Mesendoderm (in vitro differentiated cells): ENCODE data around the gene POLN.

Experiments
- DNase-seq: peaks from one replicate; pipeline ENCODE4 v3.0.0; 2013
- H2AK5ac ChIP-seq: 2 replicates; pipeline ENCODE4 v1.6.1; 2013; ENCODE audit warnings: low read length, inconsistent platforms
- H2BK120ac ChIP-seq: 2 replicates; pipeline ENCODE4 v1.6.1; 2013; ENCODE audit warnings: low read depth, mild to moderate bottlenecking, low read length, moderate library complexity, mixed read lengths
- H2BK15ac ChIP-seq: replicated peaks from 2 replicates; pipeline ENCODE4 v1.6.1; 2013; ENCODE audit warnings: low read depth, mild to moderate bottlenecking, moderate library complexity
- H2BK5ac ChIP-seq: 2 replicates; pipeline ENCODE4 v1.6.1; 2013; ENCODE audit warnings: low read length, inconsistent platforms
- H3K18ac ChIP-seq: 2 replicates; pipeline ENCODE4 v1.6.1; 2013; ENCODE audit warnings: mild to moderate bottlenecking, low read length, mixed read lengths
- H3K23ac ChIP-seq: one replicate; pipeline ENCODE4 v1.6.1; 2013; ENCODE audit warnings: low read length
- H3K27ac ChIP-seq: 2 replicates; pipeline ENCODE4 v1.5.1; 2013; ENCODE audit warnings: low read depth, mild to moderate bottlenecking, inconsistent platforms, low read length, moderate library complexity
- H3K27me3 ChIP-seq: 2 replicates; pipeline ENCODE4 v1.6.1; 2013; ENCODE audit warnings: low read length, control low read depth, mild to moderate bottlenecking, inconsistent platforms; ENCODE audit not compliant: insufficient read depth, poor library complexity
- H3K36me3 ChIP-seq: 2 replicates; pipeline ENCODE4 v1.6.1; 2013; ENCODE audit warnings: low read length, inconsistent platforms; ENCODE audit not compliant: control insufficient read depth, insufficient read depth
- H3K4ac ChIP-seq: one replicate; pipeline ENCODE4 v1.6.1; 2013; ENCODE audit warnings: low read depth, mild to moderate bottlenecking, low read length, moderate library complexity
- H3K4me1 ChIP-seq: 2 replicates; pipeline ENCODE4 v1.6.1; 2013; ENCODE audit warnings: low read depth, low read length, inconsistent platforms; ENCODE audit not compliant: control insufficient read depth
- H3K4me2 ChIP-seq: 2 replicates; pipeline ENCODE4 v1.6.1; 2013; ENCODE audit warnings: low read length
- H3K4me3 ChIP-seq: 2 replicates; pipeline ENCODE4 v1.5.1; 2013; ENCODE audit warnings: mild to moderate bottlenecking, low read length
- H3K56ac ChIP-seq: one replicate; pipeline ENCODE4 v1.6.1; 2013; ENCODE audit warnings: low read length
- H3K79me1 ChIP-seq: 2 replicates; pipeline ENCODE4 v1.6.1; 2013; ENCODE audit warnings: low read length, inconsistent platforms
- H3K79me2 ChIP-seq: 2 replicates; pipeline ENCODE4 v1.6.1; 2013; ENCODE audit warnings: mild to moderate bottlenecking, low read length; ENCODE audit not compliant: control insufficient read depth, insufficient read depth
- H3K9ac ChIP-seq: 2 replicates; pipeline ENCODE4 v1.6.1; 2013; ENCODE audit warnings: low read length, inconsistent platforms
- H4K5ac ChIP-seq: one replicate; pipeline ENCODE4 v1.6.1; 2013; ENCODE audit warnings: low read length
- H4K8ac ChIP-seq: one replicate; pipeline ENCODE4 v1.6.1; 2013; ENCODE audit warnings: low read depth, mild to moderate bottlenecking, control low read depth, low read length, moderate library complexity
- WGBS: extraction: QIAGEN DNeasy Blood & Tissue Kit; methylation state at CpG from one replicate; pipeline ENCODE4 v1.1.7; 2013; ENCODE audit warnings: low lambda C conversion rate, missing lambda C conversion rate; ENCODE audit not compliant: insufficient coverage; ENCODE audit errors: extremely low coverage; 5-methylcytosine and 5-hydroxymethylcytosine counted together

The POLN gene

GRCh38 chr4:2045518-2045951 is 196.4 kb downstream of the POLN start:
- DNase-seq = no peak
- Histone ChIP-seq H3K9ac (no peak overlapping the region), H2BK15ac (no peak overlapping the region), H3K79me1 (no peaks in the 10 kb centered on the region), H3K23ac (no peak overlapping the region), H2BK5ac (no peak overlapping the region), H4K5ac (no peak overlapping the region), H2AK5ac (no peak overlapping the region), H2BK120ac (no peak overlapping the region), H3K18ac (no peak overlapping the region), H3K4me2 (no peak overlapping the region), H3K4ac (no peak overlapping the region), H3K79me2 (no peaks in the 10 kb centered on the region), H3K27me3 (peaks cover under 1% of the 10 kb centered on the region), H3K4me1 (no peaks in the 10 kb centered on the region), H3K36me3 (no peaks in the 10 kb centered on the region), H4K8ac (no peak overlapping the region), H3K27ac (no peak overlapping the region), H3K4me3 (no peak overlapping the region), H3K56ac (no peak overlapping the region)
- WGBS = no CpG with 5 or more reads among the region's 11 CpGs

GRCh38 chr4:2044542-2045517 is 197.1 kb downstream of the POLN start:
- Histone ChIP-seq H3K27me3 (peaks cover 4% of the 10 kb centered on the region), H2AK5ac (no peak overlapping the region), H3K27ac (no peak overlapping the region), H3K9ac (no peak overlapping the region), H3K79me1 (no peaks in the 10 kb centered on the region), H3K18ac (no peak overlapping the region), H3K4me1 (no peaks in the 10 kb centered on the region), H3K56ac (no peak overlapping the region), H2BK5ac (no peak overlapping the region), H2BK120ac (no peak overlapping the region), H3K79me2 (no peaks in the 10 kb centered on the region), H4K5ac (no peak overlapping the region), H2BK15ac (no peak overlapping the region), H3K23ac (no peak overlapping the region), H3K36me3 (no peaks in the 10 kb centered on the region), H3K4ac (no peak overlapping the region), H3K4me3 (no peak overlapping the region), H3K4me2 (no peak overlapping the region), H4K8ac (no peak overlapping the region)
- DNase-seq = no peak
- WGBS = no CpG with 5 or more reads among the region's 18 CpGs

- H3K4me1 ChIP-seq = no peaks in the 10 kb centered on the region
- WGBS = no CpG with 5 or more reads among the region's 6 CpGs
- no peak overlapping the region for H3K4me3 ChIP-seq
- H4K8ac ChIP-seq = no peak overlapping the region
- H3K4ac ChIP-seq = no peak overlapping the region
- no peak for DNase-seq
- no peak overlapping the region for H2BK15ac ChIP-seq
- no peak overlapping the region for H2BK120ac ChIP-seq
- H3K56ac ChIP-seq = no peak overlapping the region
- H3K4me2 ChIP-seq = no peak overlapping the region
- H3K18ac ChIP-seq = no peak overlapping the region
- H3K27ac ChIP-seq = no peak overlapping the region
- H2AK5ac ChIP-seq = no peak overlapping the region
- no peak overlapping the region for H3K9ac ChIP-seq
- H2BK5ac ChIP-seq = no peak overlapping the region
- H3K36me3 ChIP-seq = no peaks in the 10 kb centered on the region
- no peak overlapping the region for H4K5ac ChIP-seq
- no peaks in the 10 kb centered on the region for H3K79me2 ChIP-seq
- H3K23ac ChIP-seq = no peak overlapping the region
- no peaks in the 10 kb centered on the region for H3K79me1 ChIP-seq
- H3K27me3 ChIP-seq = peaks cover 6% of the 10 kb centered on the region
Observed at GRCh38 chr4:2044119-2044485, 197.8 kb downstream of the POLN start.

- H3K23ac ChIP-seq = no peak overlapping the region
- WGBS = no CpG with 5 or more reads among the region's 18 CpGs
- no peak overlapping the region for H3K4me3 ChIP-seq
Observed at GRCh38 chr4:2043396-2044118, 198.4 kb downstream of the POLN start.

GRCh38 chr4:2042947-2043395 is 198.9 kb downstream of the POLN start:
- Histone ChIP-seq H2BK5ac (no peak overlapping the region), H3K4ac (no peak overlapping the region), H3K9ac (no peak overlapping the region), H2BK15ac (no peak overlapping the region), H4K8ac (no peak overlapping the region), H3K4me3 (no peak overlapping the region), H3K56ac (no peak overlapping the region), H3K18ac (no peak overlapping the region), H4K5ac (no peak overlapping the region), H3K79me2 (no peaks in the 10 kb centered on the region), H2AK5ac (no peak overlapping the region), H2BK120ac (no peak overlapping the region), H3K36me3 (no peaks in the 10 kb centered on the region), H3K4me1 (no peaks in the 10 kb centered on the region), H3K4me2 (no peak overlapping the region), H3K27ac (no peak overlapping the region), H3K27me3 (peaks cover 6% of the 10 kb centered on the region), H3K79me1 (no peaks in the 10 kb centered on the region), H3K23ac (no peak overlapping the region)
- no peak for DNase-seq
- no CpG with 5 or more reads among the region's 8 CpGs for WGBS

More at GRCh38 chr4:2043396-2044118, 198.4 kb downstream of the POLN start:
- no peak for DNase-seq
- Histone ChIP-seq H3K79me2 (no peaks in the 10 kb centered on the region), H3K9ac (no peak overlapping the region), H4K5ac (no peak overlapping the region), H3K56ac (no peak overlapping the region), H3K18ac (no peak overlapping the region), H3K4ac (no peak overlapping the region), H3K79me1 (no peaks in the 10 kb centered on the region), H2BK5ac (no peak overlapping the region), H3K4me2 (no peak overlapping the region), H2BK15ac (no peak overlapping the region), H2AK5ac (no peak overlapping the region), H4K8ac (no peak overlapping the region), H3K27ac (no peak overlapping the region), H3K36me3 (no peaks in the 10 kb centered on the region), H2BK120ac (no peak overlapping the region), H3K27me3 (peaks cover 6% of the 10 kb centered on the region), H3K4me1 (no peaks in the 10 kb centered on the region)
